Posterior vena cava (tissue), 2 donors: Measurements from ENCODE around the gene AKR1E2. TPM values are rescaled to one million over a fixed set of nuclear protein-coding genes. Genes with fewer than 3 reads are reported as not detected.

ENCODE experiments used
- DNase-seq: peaks from one replicate; pipeline ENCODE4 v3.0.0-alpha.2; 2020; ENCODE audit warnings: low spot score
- intact Hi-C, 2 donors: fragments of 100-400 bp; cut with DNase I; formaldehyde crosslinking; loops; one replicate each; pipeline versions ENCODE4 v1.14.1 to v1.14.2; 2022 to 2023
- total RNA-seq, 2 donors: library from RNA; stranded (reverse); fragmentation: NEBNext Ultra II Directional; extraction: Animal tissue kit (Norgen Biotek cat#: 25700); gene quantifications; one replicate each; pipeline ENCODE4 v1.2.1, GENCODE V29; 2021
- donor health status: DM: yes; HTN: yes; CAD: no.
- donor health status: DM: yes; HTN: yes; CAD: no.

AKR1E2 gene
- total RNA-seq, 2 donors from 2014 or later: 11.4 to 12.0 TPM

DNA sequence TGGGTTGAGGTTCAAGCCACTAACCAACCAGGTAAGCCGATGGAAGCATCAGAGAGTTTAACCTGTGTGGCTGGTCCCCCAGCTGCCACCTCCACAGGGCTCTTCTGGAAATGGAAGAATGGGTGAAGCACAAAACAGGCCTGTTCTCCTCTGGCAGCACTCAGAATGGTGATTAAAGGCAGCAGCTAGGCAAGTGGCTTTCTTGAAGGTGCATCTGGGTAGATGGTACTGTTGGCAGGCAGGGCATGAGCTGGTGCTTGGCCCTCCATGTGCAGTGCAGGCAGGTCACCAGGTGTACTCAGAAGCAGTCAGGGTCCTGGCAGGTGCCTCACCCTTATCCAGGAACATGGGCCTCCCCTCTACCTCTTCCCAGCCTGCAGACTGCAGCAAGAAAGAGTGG, 11.5 kb downstream of the AKR1E2 start:
- no peak for DNase-seq
- intact Hi-C loops: no loop called here

- intact Hi-C loops: no loop called here
- DNase-seq: no peak
These were observed 12.7 kb downstream of the AKR1E2 start for GRCh38 chr10:4838743-4839142.

DNA sequence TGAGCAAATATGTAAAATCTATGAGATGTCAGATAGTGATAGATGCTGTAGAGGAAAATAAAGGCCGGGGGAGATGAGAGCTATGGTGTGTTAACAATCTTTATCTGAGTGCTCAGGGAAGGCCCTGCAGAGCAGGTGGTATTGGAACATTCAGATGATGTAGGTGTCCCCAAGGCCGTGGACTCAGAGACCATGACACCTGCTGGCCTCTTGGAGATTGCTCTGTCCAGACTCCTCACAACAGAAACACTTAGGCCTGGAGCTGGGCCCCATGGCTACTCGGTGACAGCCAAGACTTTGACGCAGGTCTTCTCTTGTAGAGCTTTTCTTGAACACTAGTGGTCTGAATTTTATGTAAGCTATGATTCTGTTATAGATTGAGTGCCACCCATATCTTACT, 13.3 kb downstream of the AKR1E2 start:
- intact Hi-C loops: no loop called here
- no peak for DNase-seq

DNA sequence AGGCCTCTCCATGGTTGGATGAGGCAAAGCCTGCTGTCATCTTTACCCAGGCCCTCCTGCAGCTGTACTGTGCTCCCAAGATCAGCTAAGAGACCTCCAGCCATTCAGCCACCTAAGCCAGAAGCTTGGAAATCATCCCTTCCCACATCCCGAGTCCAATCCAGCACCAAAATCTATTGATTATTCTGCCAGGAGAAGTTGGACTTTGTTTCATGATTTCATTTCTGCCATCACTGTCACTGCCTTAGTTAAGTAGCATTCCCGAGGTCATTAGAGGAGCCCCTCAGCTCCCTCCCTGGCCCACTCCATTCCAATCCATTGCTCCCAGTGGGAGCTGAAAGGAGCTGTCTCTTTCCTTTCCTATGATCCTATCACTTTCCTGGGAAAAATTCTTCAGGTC, 14.1 kb downstream of the AKR1E2 start:
- no peak for DNase-seq
- intact Hi-C loops: no loop called here

GRCh38 chr10:4843525-4844180, 17.6 kb downstream of the AKR1E2 start:
- intact Hi-C loops: no loop called here
- no peak for DNase-seq

GRCh38 chr10:4844864-4845263, 18.9 kb downstream of the AKR1E2 start:
- intact Hi-C loops: loop anchor here in 1 of 2 donors (5.0 kb wide), 1 partner anchor 437 kb away; no protein-coding TSS in a partner anchor
- DNase-seq: no peak

GRCh38 chr10:4845766-4846165, 19.8 kb downstream of the AKR1E2 start:
- intact Hi-C loops: loop anchor here in 1 of 2 donors (5.0 kb wide), 1 partner anchor 437 kb away; no protein-coding TSS in a partner anchor
- no peak for DNase-seq

DNA sequence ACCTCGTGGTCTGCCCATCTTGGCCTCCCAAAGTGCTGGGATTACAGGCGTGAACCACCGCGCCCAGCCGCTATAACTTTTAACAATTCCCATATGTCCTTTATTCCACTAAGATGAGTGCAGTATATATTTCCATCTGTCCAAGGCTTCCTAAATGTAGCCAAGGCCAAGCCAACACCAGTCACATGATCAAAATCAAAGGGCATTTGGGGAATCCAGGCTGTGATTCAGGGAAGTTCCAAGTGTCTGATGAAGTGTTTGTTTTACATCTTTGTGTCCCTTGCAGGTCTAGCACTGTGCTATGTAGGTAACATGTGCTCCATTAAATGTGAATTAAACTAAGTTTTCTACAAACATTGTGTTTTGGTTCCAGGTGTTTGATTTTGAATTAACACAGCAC, 20.8 kb downstream of the AKR1E2 start:
- no peak for DNase-seq
- intact Hi-C loops: loop anchor here in 1 of 2 donors (5.0 kb wide), 1 partner anchor 436 kb away; no protein-coding TSS in a partner anchor

GRCh38 chr10:4847561-4848355, 21.8 kb downstream of the AKR1E2 start:
- DNase-seq: no peak
- intact Hi-C loops: loop anchor here in 1 of 2 donors (5.0 kb wide), 1 partner anchor 435 kb away; no protein-coding TSS in a partner anchor

DNA sequence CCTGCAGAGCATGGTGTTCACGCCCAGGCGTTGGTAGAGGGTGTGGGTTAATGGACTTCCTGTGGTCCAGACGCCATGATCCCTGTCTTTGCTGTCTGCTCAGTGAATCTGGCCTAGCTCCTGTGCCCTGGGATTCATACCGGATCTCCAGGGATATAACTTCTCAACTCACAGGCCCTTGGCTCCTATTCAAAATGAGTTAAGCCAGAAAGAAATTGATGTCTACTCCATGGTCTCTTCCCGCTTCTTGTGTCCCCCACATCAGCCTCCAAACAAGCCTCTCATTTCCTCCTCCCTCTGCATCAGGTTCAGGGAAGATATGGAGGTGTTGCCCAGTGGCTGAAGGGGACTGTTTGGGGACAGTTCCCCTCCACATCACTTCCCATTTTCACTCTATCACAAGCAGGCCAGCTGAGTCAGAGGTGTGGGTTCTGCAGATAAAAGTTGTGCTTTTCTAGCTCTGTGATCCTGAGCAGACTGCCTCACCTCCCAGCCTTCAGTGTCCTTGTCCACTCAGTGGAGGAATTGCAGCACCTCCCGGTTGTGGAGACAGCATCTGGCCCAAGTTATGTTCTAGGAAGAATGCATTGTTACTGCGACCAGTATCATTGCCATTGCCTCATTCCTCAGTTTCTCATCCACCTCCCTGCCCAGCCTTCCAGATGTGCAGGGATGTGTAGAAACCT, 22.5 kb downstream of the AKR1E2 start:
- no peak for DNase-seq
- intact Hi-C loops: loop anchor here in 1 of 2 donors (5.0 kb wide), 1 partner anchor 434 kb away; no protein-coding TSS in a partner anchor

DNA sequence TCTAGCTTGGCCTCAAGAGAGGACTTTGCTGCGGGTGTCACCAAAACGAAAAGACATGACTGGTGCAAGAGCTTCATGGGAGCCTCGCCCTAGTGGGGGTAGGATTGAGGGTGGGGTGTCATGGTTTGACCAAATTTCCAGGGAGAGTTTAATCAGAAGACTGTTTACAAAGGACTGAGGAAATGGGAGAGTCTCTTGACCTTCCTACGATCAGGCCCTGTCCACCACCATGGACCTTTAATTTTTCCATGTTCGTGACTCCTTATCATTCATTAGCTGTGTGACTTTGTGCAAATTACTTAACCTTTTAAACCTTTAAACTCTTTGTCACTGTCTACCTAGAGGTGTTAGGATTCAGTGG, 23.0 kb downstream of the AKR1E2 start:
- intact Hi-C loops: loop anchor here in 1 of 2 donors (5.0 kb wide), 1 partner anchor 433 kb away; no protein-coding TSS in a partner anchor
- no peak for DNase-seq

GRCh38 chr10:4849555-4850242, 23.7 kb downstream of the AKR1E2 start:
- intact Hi-C loops: loop anchor here (5.0 to 10.0 kb wide), 3 partner anchors 245 to 525 kb away; partner anchors contain the start of gene AKR1C3 (in 2 of the 2)
- peak; percentile 97 for DNase-seq

DNA sequence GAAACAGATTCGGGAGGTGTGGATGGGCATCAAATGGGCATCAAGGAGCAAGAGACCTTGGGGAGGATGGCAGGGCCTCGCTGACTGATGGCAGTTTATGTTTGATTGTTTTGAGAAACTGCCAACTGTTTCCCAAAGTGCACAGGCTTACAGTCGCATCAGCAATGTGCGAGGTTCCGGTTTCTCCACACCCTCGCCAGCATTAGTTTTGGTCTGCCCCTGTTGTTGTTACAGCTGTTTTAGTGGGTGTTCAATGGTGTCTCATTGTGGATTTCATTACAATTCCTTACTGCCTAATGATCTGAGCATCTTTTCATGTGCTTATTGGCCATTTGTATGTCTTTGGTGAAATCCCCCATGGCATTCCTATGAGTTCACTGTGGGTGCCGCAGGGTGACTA, 24.4 kb downstream of the AKR1E2 start:
- no peak for DNase-seq
- intact Hi-C loops: loop anchor here (10.0 kb wide), 2 partner anchors 244 to 524 kb away; partner anchors contain the start of gene AKR1C3 (in 2 of the 2)

GRCh38 chr10:4851176-4851575, 25.2 kb downstream of the AKR1E2 start:
- intact Hi-C loops: loop anchor here (10.0 kb wide), 2 partner anchors 244 to 524 kb away; partner anchors contain the start of gene AKR1C3 (in 2 of the 2)
- no peak for DNase-seq

GRCh38 chr10:4851846-4852245, 25.8 kb downstream of the AKR1E2 start:
- intact Hi-C loops: loop anchor here (10.0 kb wide), 2 partner anchors 243 to 523 kb away; partner anchors contain the start of gene AKR1C3 (in 2 of the 2)
- peak; percentile 89 for DNase-seq

- intact Hi-C loops: no loop called here
- DNase-seq: no peak
These were observed 40.1 kb downstream of the AKR1E2 start for GRCh38 chr10:4865945-4866661.

GRCh38 chr10:4867109-4867519, 41.1 kb downstream of the AKR1E2 start:
- intact Hi-C loops: no loop called here
- DNase-seq: no peak
